Stimulated activated CD4-positive, alpha-beta T cell treated with anti-CD3 and anti-CD28 coated beads, Interleukin-1b, Interleukin-23, amount 100 ng/mL, for 48 hours (primary cell): ENCODE results near the gene PARD6A.

Experiments used
- DNase-seq: peaks from one replicate; pipeline ENCODE4 v3.0.0-alpha.2; 2020

PARD6A gene

GRCh38 chr16:67697422-67698185 is 36.8 kb downstream of the PARD6A start:
- no peak for DNase-seq

DNA sequence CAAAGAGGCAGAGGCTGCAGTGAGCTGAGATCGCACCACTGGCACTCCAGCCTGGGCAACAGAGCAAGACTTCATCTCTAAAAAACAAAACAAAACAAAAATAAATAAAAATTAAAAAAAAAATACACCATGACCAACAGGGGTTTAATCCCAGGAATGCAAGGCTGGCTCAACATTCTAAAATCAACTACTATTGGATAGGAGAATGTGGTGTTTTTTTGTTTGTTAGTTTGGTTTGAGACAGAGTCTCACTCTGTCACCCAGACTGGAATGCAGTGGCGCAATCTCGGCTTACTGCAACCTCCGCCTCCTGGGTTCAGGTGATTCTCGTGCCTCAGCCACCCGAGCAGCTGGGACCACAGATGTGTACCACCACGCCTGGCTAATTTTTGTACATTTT is 38.5 kb downstream of the PARD6A start:
- DNase-seq = no peak

DNA sequence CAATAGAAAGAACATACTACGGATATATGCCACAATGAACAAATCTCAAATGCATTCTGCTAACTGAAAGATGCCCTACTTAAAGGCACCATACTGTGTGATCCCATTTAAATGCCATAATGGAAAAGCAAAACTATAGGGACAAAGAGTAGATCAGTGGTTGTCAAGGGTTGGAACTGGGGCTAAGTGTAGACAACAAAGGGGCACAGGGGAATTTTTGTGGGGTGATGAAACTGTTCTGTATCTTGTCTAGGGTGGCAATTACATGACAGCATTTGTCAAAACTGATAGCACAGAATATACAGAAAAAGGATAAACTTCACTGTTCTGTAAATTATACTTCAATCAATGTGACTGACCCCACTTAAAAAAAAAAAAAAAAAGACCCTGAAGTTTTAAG is 40.7 kb downstream of the PARD6A start:
- DNase-seq = no peak

DNA sequence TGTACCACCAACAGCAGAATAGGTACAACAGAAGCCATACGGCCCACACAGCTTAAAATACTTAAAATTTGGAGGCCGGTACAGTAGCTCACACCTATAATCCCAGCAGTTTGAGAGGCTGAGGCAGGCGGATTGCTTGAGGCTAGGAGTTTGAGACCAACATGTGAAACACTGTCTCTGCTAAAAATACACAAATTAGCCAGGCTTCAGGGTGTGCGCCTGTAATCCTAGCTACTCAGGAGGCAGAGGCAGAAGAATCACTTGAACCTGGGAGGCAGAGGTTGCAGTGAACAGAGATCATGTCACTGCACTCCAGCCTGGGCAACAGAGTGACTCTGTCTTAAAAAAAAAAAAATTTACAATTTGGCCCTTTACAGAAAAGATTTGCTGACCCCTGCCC is 41.4 kb downstream of the PARD6A start:
- no peak for DNase-seq

GRCh38 chr16:67703626-67704025 is 42.9 kb downstream of the PARD6A start:
- DNase-seq = no peak

DNA sequence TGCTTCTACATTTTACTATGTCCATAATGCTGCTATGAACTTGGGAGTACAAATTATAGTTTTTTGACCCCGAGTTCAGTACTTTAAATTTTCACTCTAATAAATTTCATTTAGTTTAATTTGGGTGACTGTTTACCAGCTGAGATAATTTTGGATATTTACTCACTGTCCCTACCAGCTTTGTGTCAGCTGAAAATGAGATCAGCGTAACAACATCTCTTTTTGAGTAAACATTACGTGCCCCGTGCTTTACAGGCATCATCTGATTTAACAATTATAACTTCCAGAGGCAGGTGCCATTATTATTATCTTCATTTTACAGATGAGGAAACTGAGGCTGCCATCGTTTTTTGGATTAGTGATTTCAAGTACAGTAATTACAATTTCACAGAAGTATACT is 43.4 kb downstream of the PARD6A start:
- DNase-seq = no peak

DNA sequence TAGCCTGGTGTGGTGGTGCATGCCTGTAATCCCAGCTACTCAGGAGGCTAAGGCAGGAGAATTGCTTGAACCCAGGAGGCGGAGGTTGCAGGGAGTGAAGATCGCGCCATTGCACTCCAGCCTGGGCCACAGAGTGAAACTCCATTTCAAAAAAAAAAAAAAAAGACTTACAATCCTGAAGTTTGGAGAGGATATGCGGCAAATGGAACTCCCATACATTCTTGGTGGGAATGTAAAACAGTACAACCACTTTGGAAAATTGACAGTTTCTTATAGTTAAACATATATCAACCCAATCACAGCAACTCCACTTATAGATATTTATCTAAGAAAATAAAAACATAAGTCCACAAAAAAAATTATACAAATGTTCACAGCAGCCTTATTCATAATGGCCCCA is 46.5 kb downstream of the PARD6A start:
- DNase-seq = no peak

DNA sequence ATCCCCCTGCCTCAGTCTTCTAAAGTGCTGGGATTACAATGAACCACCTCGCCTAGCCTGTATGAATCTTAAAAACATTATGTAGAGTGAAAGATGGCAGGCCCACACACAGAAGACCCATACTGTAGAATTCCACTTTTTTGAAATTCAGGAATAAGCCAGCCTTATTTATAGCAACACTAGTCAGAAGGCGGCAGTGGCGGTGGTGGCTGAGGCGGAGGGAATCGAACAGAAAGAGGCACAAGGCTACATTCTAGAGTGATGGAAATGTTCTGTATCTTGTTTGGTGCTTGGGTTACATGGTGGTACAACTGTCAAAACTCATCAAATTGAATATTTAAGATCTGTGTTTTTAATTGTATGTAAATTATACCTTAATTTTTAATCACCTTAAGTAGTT is 47.0 kb downstream of the PARD6A start:
- no peak for DNase-seq

GRCh38 chr16:67708368-67708771 is 47.6 kb downstream of the PARD6A start:
- DNase-seq = no peak

GRCh38 chr16:67709050-67709449 is 48.3 kb downstream of the PARD6A start:
- no peak for DNase-seq

DNA sequence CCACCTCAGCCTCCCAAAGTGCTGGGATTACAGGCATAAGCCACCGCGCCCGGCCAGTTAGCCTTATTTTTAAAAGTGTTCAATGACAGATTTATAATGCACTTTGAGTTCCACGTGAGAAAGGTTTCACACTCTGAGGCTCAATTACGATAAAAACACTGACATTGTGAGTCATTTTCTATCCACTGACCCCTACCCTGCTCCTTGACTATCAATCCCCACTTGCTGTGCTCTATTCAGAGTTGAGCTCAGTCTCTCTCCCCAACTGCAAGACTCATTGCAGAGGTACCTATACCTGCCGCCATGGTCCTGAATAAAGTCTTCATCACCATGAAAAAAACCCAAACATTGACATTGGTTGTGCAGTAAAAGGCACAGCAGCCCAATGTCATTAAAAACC is 49.8 kb downstream of the PARD6A start:
- DNase-seq = no peak
